ENCODE data around the gene SNTB2. TPM values are rescaled to one million over a fixed set of nuclear protein-coding genes. Genes with fewer than 3 reads are reported as not detected.
"Not testable (repeated sequence)": the region's sequence is repeated elsewhere in the genome, so short reads cannot be mapped to it uniquely, and the experiment has no call there.

The SNTB2 gene
- polyA plus RNA-seq (ENCODE audit: insufficient read length in 12 of 12) = 10 to 100 TPM; 12.9 to 70.0 (median 17.4) TPM
- long read RNA-seq, donor 1, full-length matches to known transcripts = 2 of 2 reads
- long read RNA-seq, donor 1, partial matches to known transcripts = 0 of 2 reads
- long read RNA-seq, donor 1, other reads (novel, unspliced or antisense) = 0 of 2 reads
- long read RNA-seq, donor 2, full-length matches to known transcripts = 1 of 1 reads
- long read RNA-seq, donor 2, partial matches to known transcripts = 0 of 1 reads
- long read RNA-seq, donor 2, other reads (novel, unspliced or antisense) = 0 of 1 reads
- long read RNA-seq, donor 3, full-length matches to known transcripts = 1 of 12 reads
- long read RNA-seq, donor 3, partial matches to known transcripts = 11 of 12 reads
- long read RNA-seq, donor 3, other reads (novel, unspliced or antisense) = 0 of 12 reads
- long read RNA-seq, donor 4, partial matches to known transcripts = 0 of 1 reads
- long read RNA-seq, donor 4, other reads (novel, unspliced or antisense) = 0 of 1 reads
- long read RNA-seq, donor 5, full-length matches to known transcripts = 4 of 4 reads
- long read RNA-seq, donor 5, partial matches to known transcripts = 0 of 4 reads
- long read RNA-seq, donor 5, other reads (novel, unspliced or antisense) = 0 of 4 reads
- long read RNA-seq, donor 6, full-length matches to known transcripts = 1 of 1 reads
- long read RNA-seq, donor 6, partial matches to known transcripts = 0 of 1 reads
- long read RNA-seq, donor 6, other reads (novel, unspliced or antisense) = 0 of 1 reads
- long read RNA-seq, donor 7, full-length matches to known transcripts = 2 of 2 reads
- long read RNA-seq, donor 7, partial matches to known transcripts = 0 of 2 reads
- long read RNA-seq, donor 7, other reads (novel, unspliced or antisense) = 0 of 2 reads
- long read RNA-seq, donor 8, full-length matches to known transcripts = 4 of 4 reads
- long read RNA-seq, donor 8, partial matches to known transcripts = 0 of 4 reads
- long read RNA-seq, donor 8, other reads (novel, unspliced or antisense) = 0 of 4 reads
- long read RNA-seq, donor 9 = 0 reads
- long read RNA-seq, donor 10, full-length matches to known transcripts = 7 of 7 reads
- long read RNA-seq, donor 10, partial matches to known transcripts = 0 of 7 reads
- long read RNA-seq, donor 10, other reads (novel, unspliced or antisense) = 0 of 7 reads
- long read RNA-seq, donor 11, full-length matches to known transcripts = 3 of 3 reads
- long read RNA-seq, donor 11, partial matches to known transcripts = 0 of 3 reads
- long read RNA-seq, donor 11, other reads (novel, unspliced or antisense) = 0 of 3 reads

DNA sequence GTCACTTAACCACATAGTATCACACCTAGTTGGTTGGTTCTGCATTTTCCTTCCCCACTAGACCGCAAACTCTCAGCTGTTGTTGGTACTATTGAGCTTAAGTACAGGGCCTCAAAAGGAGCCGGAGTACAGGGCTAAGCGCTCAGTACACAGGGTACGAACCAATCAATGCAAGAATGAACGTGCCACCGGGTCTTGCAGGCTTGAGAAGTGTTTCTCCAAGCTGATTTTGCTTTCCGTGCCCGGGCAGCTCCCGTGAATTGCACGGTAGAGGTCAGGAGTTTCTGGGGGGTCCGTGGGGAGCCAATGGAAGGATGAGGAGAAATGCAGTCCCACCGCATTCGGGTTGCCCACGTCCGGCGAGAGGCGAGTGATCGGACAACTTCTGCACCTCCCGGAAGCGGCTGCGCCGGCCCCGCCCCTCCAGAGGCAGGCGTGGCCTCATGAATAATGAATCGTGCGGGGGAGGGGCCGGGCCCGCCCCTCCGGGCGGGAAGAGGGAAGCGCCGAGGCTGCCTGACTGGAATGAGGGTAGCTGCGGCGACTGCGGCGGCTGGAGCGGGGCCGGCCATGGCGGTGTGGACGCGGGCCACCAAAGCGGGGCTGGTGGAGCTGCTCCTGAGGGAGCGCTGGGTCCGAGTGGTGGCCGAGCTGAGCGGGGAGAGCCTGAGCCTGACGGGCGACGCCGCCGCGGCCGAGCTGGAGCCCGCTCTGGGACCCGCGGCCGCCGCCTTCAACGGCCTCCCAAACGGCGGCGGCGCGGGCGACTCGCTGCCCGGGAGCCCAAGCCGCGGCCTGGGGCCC, at the start of gene SNTB2:
Gene SNTB2, plus strand, starts transcription at position 523 of the 804 bp plus-strand sequence. Its CDS starts 3 bp downstream, at position 526.
- peak; percentile 91 for DNase-seq

DNA sequence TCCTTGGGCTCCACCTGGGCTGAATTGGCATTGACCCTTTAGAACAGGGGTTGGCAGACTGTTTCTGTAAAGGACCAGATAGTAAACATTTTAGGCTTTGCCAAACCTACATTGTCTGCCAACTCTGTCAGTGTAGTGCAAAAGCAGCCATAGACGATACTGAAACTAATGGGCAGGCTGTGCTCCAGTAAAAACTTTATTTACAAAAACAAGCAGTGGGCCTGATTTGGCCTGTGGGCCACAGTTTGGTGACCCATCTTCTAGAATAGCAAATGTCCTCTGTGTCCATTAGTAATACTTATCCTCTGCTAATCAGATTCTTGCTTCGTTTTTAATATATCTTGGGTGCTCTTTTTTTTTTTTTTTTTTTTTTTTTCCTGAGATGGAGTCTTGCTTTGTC, 48.4 kb upstream of the SNTB2 start:
- DNase-seq = no peak

- not testable (repeated sequence) for DNase-seq
These were observed 47.5 kb upstream of the SNTB2 start for GRCh38 chr16:69139464-69139863.

GRCh38 chr16:69141014-69141413, 46.0 kb upstream of the SNTB2 start:
- no peak for DNase-seq

- no peak for DNase-seq
These were observed 45.0 kb upstream of the SNTB2 start for GRCh38 chr16:69141936-69142335.

- DNase-seq = no peak
These were observed 43.8 kb upstream of the SNTB2 start for GRCh38 chr16:69143116-69143515.

GRCh38 chr16:69145658-69146057, 41.3 kb upstream of the SNTB2 start:
- DNase-seq = no peak

DNA sequence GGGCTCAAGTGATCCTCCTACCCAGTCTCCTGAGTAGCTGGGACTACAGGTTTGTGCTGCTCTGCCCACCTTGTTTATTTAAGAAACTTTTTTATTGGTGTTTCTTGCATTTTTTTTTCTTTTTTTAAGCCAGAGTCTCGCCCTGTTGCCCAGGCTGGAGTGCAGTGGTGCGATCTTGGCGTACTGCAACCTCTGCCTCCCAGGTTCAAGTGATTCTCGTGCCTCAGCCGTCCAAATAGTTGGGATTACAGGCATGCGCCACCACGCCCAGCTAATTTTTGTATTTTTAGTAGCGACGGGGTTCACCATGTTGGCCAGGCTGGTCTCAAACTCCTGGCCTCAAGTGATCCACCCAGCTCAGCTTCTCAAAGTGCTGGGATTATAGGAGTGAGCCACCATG, 37.3 kb upstream of the SNTB2 start:
- not testable (repeated sequence) for DNase-seq

DNA sequence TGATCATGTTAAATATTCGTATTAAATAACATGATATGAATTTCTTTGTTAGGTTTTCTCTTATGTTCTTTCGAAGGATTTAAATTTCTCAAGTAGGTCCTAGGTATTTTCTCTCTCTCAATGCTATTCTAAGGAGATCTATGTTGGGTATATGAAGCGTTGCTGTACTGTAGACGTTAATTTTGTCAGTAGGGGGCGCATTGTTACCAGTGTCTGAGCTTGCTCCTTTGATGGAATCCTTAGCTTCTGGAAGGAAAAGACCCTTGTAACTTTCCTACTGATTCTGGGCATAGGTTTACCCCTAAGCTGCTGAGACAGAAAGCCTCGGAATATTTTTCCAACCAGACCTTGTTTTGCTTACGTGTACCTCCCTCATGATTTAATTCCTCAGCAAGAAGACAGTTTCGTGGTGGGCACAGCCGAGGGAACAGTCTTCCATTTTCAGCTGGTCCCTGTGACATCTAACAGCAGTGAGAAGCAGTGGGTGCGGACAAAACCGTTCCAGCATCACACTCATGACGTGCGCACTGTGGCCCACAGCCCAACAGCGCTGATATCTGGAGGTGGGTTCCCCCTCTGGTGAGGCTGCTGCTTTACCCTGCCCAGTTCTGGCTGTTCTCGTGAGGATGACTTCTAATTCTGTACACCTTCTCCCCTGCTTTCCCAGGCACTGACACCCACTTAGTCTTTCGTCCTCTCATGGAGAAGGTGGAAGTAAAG, 36.7 kb upstream of the SNTB2 start:
- DNase-seq = peak; percentile 89

GRCh38 chr16:69157196-69157595, 29.8 kb upstream of the SNTB2 start:
- no peak for DNase-seq

DNA sequence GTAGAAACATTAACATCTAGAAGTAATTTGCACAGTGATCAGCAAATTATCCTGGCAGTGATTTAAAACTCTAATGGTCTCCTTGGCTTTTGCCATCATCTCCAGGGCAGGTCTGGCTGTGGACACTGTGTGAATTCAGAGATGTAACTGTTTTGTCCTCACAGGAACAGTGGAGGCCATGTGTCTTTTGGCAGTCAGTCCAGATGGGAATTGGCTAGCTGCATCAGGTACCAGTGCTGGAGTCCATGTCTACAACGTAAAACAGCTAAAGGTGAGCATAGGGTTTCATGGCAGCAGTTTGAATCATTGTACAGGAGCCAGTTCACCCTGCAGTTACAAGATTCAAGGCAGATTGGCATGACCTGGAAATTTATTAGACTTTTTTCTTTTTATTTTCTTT, 26.8 kb upstream of the SNTB2 start:
- DNase-seq = no peak

DNA sequence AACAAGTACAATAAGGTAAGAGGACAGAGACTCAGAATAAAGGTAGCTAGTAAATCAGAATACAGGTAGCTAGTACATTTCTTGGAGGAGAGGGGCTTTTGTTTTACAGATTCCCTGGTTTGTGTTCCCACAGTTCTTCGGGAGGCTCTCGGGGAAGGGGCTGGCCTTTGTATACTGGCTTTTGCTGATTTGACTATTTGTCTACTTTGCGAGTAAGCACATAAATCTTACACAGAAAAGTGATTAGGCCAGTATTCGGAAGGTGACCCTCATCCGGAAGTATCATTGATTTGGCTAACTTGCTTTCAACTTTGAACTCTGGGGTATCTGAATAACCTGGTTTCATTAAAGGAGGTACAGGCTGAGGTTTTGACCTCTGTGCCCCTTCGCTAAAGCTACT, 21.4 kb upstream of the SNTB2 start:
- no peak for DNase-seq

- DNase-seq = no peak
These were observed 20.6 kb upstream of the SNTB2 start for GRCh38 chr16:69166221-69166833.

- DNase-seq = no peak
These were observed 19.7 kb upstream of the SNTB2 start for GRCh38 chr16:69166946-69167930.

- no peak for DNase-seq
These were observed 17.9 kb upstream of the SNTB2 start for GRCh38 chr16:69169051-69169450.

DNA sequence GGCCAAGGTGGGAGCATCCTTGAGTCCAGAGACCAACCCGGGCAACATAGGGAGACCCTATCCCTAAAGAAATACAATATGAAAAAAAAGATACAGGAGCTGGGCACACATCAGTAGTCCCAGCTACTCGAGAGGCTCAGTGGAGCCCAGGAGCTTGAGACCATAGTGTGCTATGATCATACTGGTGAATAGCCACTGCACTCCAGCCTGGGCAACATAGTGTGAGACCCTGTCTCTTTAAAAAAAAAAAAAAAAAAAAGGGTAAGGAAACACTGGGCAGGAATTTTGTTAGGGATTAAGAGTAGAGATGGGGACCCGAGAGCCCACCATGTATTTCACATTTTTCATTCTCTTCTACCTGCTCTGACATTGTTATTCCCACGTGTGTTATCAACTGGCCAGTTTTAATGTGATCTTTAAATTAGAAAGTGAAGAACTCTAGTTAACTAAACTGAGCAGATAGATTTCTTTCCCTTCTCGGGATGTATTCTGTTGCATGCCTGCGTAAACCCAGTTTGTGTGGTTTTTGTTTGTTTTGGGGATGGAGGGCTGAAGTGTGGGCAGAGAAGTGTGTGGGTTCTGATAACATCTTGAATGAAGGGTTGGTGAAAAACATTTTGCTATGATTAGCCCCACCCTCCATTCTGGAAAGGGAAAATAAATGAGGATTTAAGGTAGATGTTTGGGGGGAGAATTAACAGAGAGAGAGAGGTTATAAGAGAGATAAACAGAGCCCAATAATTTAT, 17.2 kb upstream of the SNTB2 start:
- no peak for DNase-seq

GRCh38 chr16:69171325-69172084, 15.5 kb upstream of the SNTB2 start:
- peak; percentile 68 for DNase-seq

Data from muscle of arm (tissue), 14 donors.